ENCODE results near the gene ADSS1.

- TF ChIP-seq GATA2 (IDR thresholded peaks at IDR 0.05; ENCODE audit: low read depth, low read length) (no peak), GATA3 (IDR thresholded peaks at IDR 0.05; ENCODE audit: low read depth, low read length) (no peak)
Observed at GRCh38 chr14:104688505-104689108, 35.4 kb upstream of the ADSS1 start.

Measured in SH-SY5Y (cell line).